Mesodermal cell (in vitro differentiated cells): ENCODE results near the gene TAOK2.

Experiments
- H3K27ac ChIP-seq: 2 replicates; pipeline ENCODE4 v1.7.0; 2013; ENCODE audit warnings: mild to moderate bottlenecking, low read depth, low read length, moderate library complexity; ENCODE audit not compliant: severe bottlenecking
- H3K36me3 ChIP-seq: 2 replicates; pipeline ENCODE4 v1.7.1; 2013; ENCODE audit warnings: mild to moderate bottlenecking, low read length, moderate library complexity; ENCODE audit not compliant: control insufficient read depth, insufficient read depth
- H3K4me1 ChIP-seq: one replicate; pipeline ENCODE4 v1.7.1; 2013; ENCODE audit warnings: mild to moderate bottlenecking, low read length; ENCODE audit not compliant: insufficient read depth, control insufficient read depth, poor library complexity, severe bottlenecking
- H3K4me3 ChIP-seq: 2 replicates; pipeline ENCODE4 v1.7.0; 2013; ENCODE audit warnings: low read length, control low read depth, mild to moderate bottlenecking; ENCODE audit not compliant: insufficient read depth, poor library complexity, severe bottlenecking; ENCODE audit errors: extremely low read depth
- H3K9me3 ChIP-seq: 2 replicates; pipeline ENCODE4 v1.7.1; 2013; ENCODE audit warnings: mild to moderate bottlenecking, low read length, moderate library complexity; ENCODE audit not compliant: control insufficient read depth
- WGBS, 2 experiments: methylation state at CpG; one replicate each; pipeline ENCODE4 v1.1.5; 2013; ENCODE audit warnings: missing lambda C conversion rate in 2 of 2; ENCODE audit not compliant: insufficient coverage in 2 of 2; 5-methylcytosine and 5-hydroxymethylcytosine counted together

TAOK2 gene

GRCh38 chr16:29982560-29983419 lies 9.1 kb downstream of the TAOK2 start:
- Histone ChIP-seq H3K9me3 (no peaks in the 10 kb centered on the region), H3K36me3 (peaks cover 100% of the 10 kb centered on the region), H3K27ac (no peak overlapping the region), H3K4me1 (no peaks in the 10 kb centered on the region), H3K4me3 (no peak overlapping the region)
- 96 to 97% methylated on average over 16 to 24 of the region's 24 CpGs for WGBS, 2 experiments

GRCh38 chr16:29983420-29984136 lies 9.9 kb downstream of the TAOK2 start:
- Histone ChIP-seq H3K4me1 (no peaks in the 10 kb centered on the region), H3K4me3 (no peak overlapping the region), H3K36me3 (peaks cover 100% of the 10 kb centered on the region), H3K9me3 (no peaks in the 10 kb centered on the region), H3K27ac (no peak overlapping the region)
- WGBS, 2 experiments, result 98 to 100% methylated on average over 9 to 11 of the region's 12 CpGs

- Histone ChIP-seq H3K9me3 (no peaks in the 10 kb centered on the region), H3K4me3 (no peak overlapping the region), H3K27ac (no peak overlapping the region), H3K4me1 (no peaks in the 10 kb centered on the region), H3K36me3 (peaks cover 100% of the 10 kb centered on the region)
- 89 to 96% methylated on average over 4 to 6 of the region's 6 CpGs for WGBS, 2 experiments
Observed at GRCh38 chr16:29984137-29984763, 10.6 kb downstream of the TAOK2 start.

GRCh38 chr16:29984764-29985147 lies 11.1 kb downstream of the TAOK2 start:
- Histone ChIP-seq H3K9me3 (no peaks in the 10 kb centered on the region), H3K36me3 (peaks cover 100% of the 10 kb centered on the region), H3K27ac (no peak overlapping the region), H3K4me3 (no peak overlapping the region), H3K4me1 (no peaks in the 10 kb centered on the region)
- WGBS, 2 experiments, result 97% methylated on average over 4 of the region's 5 CpGs; no CpG with 5 or more reads in 1 of the 2 experiments

GRCh38 chr16:29985271-29985811 lies 11.7 kb downstream of the TAOK2 start:
- 96% methylated on average over 23 to 27 of the region's 28 CpGs for WGBS, 2 experiments
- no peak overlapping the region for H3K4me3 ChIP-seq
- H3K9me3 ChIP-seq, result no peaks in the 10 kb centered on the region
- peaks cover 100% of the 10 kb centered on the region for H3K36me3 ChIP-seq
- no peaks in the 10 kb centered on the region for H3K4me1 ChIP-seq
- no peak overlapping the region for H3K27ac ChIP-seq

GRCh38 chr16:29986231-29986630 lies 12.6 kb downstream of the TAOK2 start:
- WGBS, 2 experiments, result 93 to 96% methylated on average over 15 to 20 of the region's 20 CpGs
- Histone ChIP-seq H3K27ac (no peak overlapping the region), H3K4me1 (no peaks in the 10 kb centered on the region), H3K36me3 (peaks cover 100% of the 10 kb centered on the region), H3K9me3 (no peaks in the 10 kb centered on the region), H3K4me3 (no peak overlapping the region)

- no peaks in the 10 kb centered on the region for H3K9me3 ChIP-seq
- H3K4me3 ChIP-seq, result no peak overlapping the region
- H3K27ac ChIP-seq, result no peak overlapping the region
- peaks cover 100% of the 10 kb centered on the region for H3K36me3 ChIP-seq
- no peaks in the 10 kb centered on the region for H3K4me1 ChIP-seq
- 86 to 94% methylated on average over 1 to 3 of the region's 5 CpGs for WGBS, 2 experiments
Observed at GRCh38 chr16:29986931-29987330, 13.3 kb downstream of the TAOK2 start.

GRCh38 chr16:29987371-29988085 lies 13.9 kb downstream of the TAOK2 start:
- H3K4me3 ChIP-seq, result no peak overlapping the region
- no peak overlapping the region for H3K27ac ChIP-seq
- H3K36me3 ChIP-seq, result peaks cover 100% of the 10 kb centered on the region
- 94 to 96% methylated on average over 32 to 33 of the region's 35 CpGs for WGBS, 2 experiments
- no peaks in the 10 kb centered on the region for H3K4me1 ChIP-seq
- H3K9me3 ChIP-seq, result no peaks in the 10 kb centered on the region

GRCh38 chr16:29988346-29989075 lies 14.8 kb downstream of the TAOK2 start:
- 95 to 96% methylated on average over 13 to 16 of the region's 17 CpGs for WGBS, 2 experiments
- peaks cover 100% of the 10 kb centered on the region for H3K36me3 ChIP-seq

More at GRCh38 chr16:29988346-29989075, 14.8 kb downstream of the TAOK2 start:
- Histone ChIP-seq H3K4me3 (no peak overlapping the region), H3K9me3 (no peaks in the 10 kb centered on the region), H3K27ac (no peak overlapping the region), H3K4me1 (no peaks in the 10 kb centered on the region)
